D721Med (cell line): ENCODE measurements around the gene MOB3B.

Source experiments
- DNase-seq: peaks from one replicate; pipeline ENCODE4 v3.0.0; 2011; ENCODE audit warnings: low spot score; ENCODE audit not compliant: insufficient read length
- FAIRE-seq: peaks from 2 replicates; lab custom pipeline; 2011; peaks lifted over from hg19 to GRCh38; lab: Jason Lieb, UNC
- CTCF ChIP-seq: IDR thresholded peaks from 2 replicates; pipeline ENCODE4 v1.5.1; 2012; ENCODE audit warnings: mild to moderate bottlenecking, control low read depth; ENCODE audit not compliant: insufficient read depth; ENCODE audit errors: missing control alignments

MOB3B gene

GRCh38 chr9:27359763-27360162, 169.9 kb downstream of the MOB3B start:
- TF ChIP-seq CTCF: no peak
- DNase-seq (no peak), FAIRE-seq (no peak)

DNA sequence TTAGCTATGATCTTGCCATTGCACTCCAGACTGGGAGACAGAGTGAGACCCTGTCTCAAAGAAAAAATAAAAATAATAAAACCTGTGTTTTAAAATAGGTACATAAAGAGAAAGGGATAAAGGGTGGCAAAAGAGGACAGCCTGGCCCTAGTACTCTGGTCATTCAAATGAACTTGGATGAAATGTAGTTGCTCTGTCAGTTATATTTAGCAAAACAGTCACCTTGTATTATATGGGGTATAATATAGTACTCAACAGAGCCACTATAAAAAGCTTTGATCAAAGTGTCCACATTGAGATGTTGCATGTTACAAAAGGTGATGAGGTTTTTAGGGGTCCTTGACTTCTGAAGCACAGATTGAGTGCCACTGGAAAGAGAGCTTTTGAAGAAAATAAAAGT, 171.6 kb downstream of the MOB3B start:
- no peak for FAIRE-seq
- no peak for DNase-seq
- no peak for TF ChIP-seq CTCF

DNA sequence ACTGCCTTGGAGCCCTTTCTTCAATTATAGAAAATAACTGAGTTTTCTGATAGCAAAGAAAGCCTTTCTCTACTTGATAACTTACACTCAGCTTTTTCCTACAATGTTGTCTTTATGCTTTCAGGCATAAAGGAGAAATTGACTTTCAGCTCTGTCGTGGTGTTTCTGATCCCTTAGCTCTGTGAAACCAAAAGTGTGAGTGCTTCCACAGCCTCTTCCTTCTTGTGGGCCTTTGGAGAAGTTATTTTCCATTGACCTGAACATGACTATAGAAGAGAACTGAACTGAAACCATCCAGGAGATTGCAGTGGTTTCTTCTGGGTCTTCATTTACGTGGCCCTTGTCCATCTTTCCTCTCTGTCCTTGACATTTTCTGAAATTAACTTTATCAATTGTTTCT, 173.2 kb downstream of the MOB3B start:
- DNase-seq (no peak), FAIRE-seq (no peak)
- no peak for TF ChIP-seq CTCF

DNA sequence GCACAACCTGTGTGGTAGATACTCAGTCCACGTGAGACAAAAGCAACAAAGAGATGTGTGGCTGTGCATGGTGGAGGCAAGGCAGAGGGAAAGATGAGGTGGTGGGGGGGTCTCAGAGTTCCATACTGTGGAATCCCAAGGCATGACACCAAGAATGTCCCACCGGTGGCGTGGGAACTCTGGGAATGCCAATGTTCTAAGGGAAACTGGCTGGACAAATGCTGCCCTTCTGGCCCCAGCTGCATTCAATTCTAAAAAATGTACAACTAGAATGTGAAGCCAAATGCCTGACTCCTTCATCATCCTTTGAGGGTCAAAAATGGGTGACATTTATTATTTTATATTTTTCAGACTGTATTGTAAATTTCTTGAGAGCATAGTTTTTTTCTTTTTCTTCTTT, 174.4 kb downstream of the MOB3B start:
- TF ChIP-seq CTCF: no peak
- no peak for DNase-seq
- no peak for FAIRE-seq

GRCh38 chr9:27353474-27354229, 176.0 kb downstream of the MOB3B start:
- no peak for TF ChIP-seq CTCF
- no peak for DNase-seq
- no peak for FAIRE-seq

DNA sequence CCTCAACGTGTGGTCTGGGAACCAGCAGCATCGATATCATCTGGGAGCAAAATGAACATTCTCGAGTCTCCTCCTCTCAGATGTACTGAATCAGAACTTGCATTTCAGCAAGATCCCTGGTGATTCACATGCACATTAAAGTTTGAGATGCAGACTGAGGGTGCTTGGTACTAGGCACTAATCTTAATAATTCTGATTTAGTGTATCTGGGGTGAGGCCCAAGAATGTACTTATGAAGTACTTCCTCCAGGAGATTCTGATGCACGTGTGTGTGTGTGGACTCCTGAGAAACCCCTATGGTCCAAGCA, 176.5 kb downstream of the MOB3B start:
- no peak for FAIRE-seq
- no peak for TF ChIP-seq CTCF
- DNase-seq: no peak

DNA sequence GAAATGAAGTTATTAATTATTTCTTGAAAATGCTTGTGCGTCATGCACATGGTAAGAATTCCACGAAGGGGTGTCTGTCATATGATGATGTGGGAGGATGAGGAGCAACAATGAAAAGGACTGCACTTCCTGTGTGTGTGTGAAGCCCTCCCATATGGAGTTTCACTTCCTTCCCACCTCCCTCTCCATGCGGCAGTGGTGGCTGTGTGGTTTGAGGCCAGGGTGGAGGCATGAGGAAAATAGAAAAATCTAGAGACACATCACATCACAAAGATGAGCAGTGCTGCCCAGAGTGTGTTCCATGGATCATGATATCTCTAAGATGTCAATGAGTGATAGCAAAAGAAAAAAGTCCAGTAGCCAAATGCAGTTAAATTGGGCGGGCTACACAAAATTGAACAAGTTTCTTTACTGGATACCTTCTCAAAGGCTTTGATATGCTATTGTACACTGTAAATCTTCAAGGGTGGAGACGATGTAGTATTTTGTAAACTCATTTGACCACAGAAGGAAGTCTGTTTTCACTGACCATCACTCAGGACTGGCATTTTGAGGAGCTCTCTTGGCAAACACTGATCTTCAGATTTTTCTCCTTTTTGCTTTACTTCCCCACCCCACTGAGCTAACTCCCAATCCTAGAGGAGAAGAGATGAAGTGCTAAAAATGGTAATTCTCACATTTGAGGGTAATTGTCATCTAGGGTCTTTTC, 177.0 kb downstream of the MOB3B start:
- DNase-seq (no peak), FAIRE-seq (no peak)
- no peak for TF ChIP-seq CTCF
